K562 (cell line): ENCODE data around the gene RNU6-9. TPM values are rescaled to one million over a fixed set of nuclear protein-coding genes. Genes with fewer than 3 reads are reported as not detected.
A peak's percentile ranks its signal among the peaks of the same experiment; 100 is the strongest.

Experiments
- ATAC-seq: fragments of 200-7000 bp; cut with Tn5 transposase; 3 replicates; pipeline ENCODE4 v1.9.1; 2020; ENCODE audit warnings: moderate library complexity
- BruUV-seq: library from RNA; stranded (reverse); fragments of 400-500 nt; replicated peaks from 2 replicates; lab custom pipeline; 2021; lab: Mats Ljungman, UMichigan
- CTCF ChIA-PET: fragments of 300-600 bp; formaldehyde crosslinking; extraction: SDS; loops from one replicate; lab custom pipeline; 2021; ENCODE audit warnings: low intra/inter-chr PET ratio; lab: Yijun Ruan, JAX
- POLR2A ChIA-PET: fragments of 300-600, 350-650 bp; sonication (Branson Sonifier 250); formaldehyde crosslinking; extraction: SDS; loops from one replicate; lab custom pipeline; 2021; ENCODE audit warnings: antibody characterized with exemption, inconsistent platforms; lab: Yijun Ruan, JAX
- DNase-seq, 4 experiments: peaks; one replicate each; pipeline versions ENCODE4 v3.0.0 to v3.0.0-alpha.2; 2011 to 2018; ENCODE audit warnings: low spot score in 3 of 4, mixed read lengths in 3 of 4; ENCODE audit errors: extremely low read depth in 1 of 4
- FAIRE-seq: peaks from 2 replicates; lab custom pipeline; 2011; peaks lifted over from hg19 to GRCh38; lab: Jason Lieb, UNC
- H2AFZ ChIP-seq: 2 replicates; pipeline ENCODE4 v1.6.0; 2011; ENCODE audit warnings: low read depth, low read length, control low read depth, inconsistent platforms
- H3K27ac ChIP-seq: fragments of 200-600 bp; 3 replicates; pipeline ENCODE4 v1.8.0; 2011; ENCODE audit warnings: low read depth, mild to moderate bottlenecking, control low read depth, inconsistent platforms, low read length, moderate library complexity, mixed read lengths; ENCODE audit errors: extremely low read depth
- H3K27me3 ChIP-seq, 2 experiments: fragments of 300-600 bp in 1 of 2; 2 replicates in 1 of 2; 3 replicates in 1 of 2; pipeline versions ENCODE4 v1.6.0 to v1.8.0; 2011; ENCODE audit warnings: inconsistent platforms in 2 of 2, low read length in 2 of 2, mild to moderate bottlenecking in 1 of 2, mixed read lengths in 1 of 2, moderate library complexity in 1 of 2; ENCODE audit not compliant: control insufficient read depth in 2 of 2, insufficient read depth in 2 of 2
- H3K36me3 ChIP-seq: fragments of 300-600 bp; 3 replicates; pipeline ENCODE4 v1.8.0; 2011; ENCODE audit warnings: mild to moderate bottlenecking, low read length, inconsistent platforms; ENCODE audit not compliant: control insufficient read depth, insufficient read depth
- H3K4me1 ChIP-seq, 2 experiments: fragments of 200-600 bp in 1 of 2; replicated peaks in 1 of 2; 2 replicates in 1 of 2; 3 replicates in 1 of 2; pipeline versions ENCODE4 v1.5.1 to v1.8.0; 2011; ENCODE audit warnings: inconsistent platforms in 2 of 2, low read length in 2 of 2, mild to moderate bottlenecking in 1 of 2, mixed read lengths in 1 of 2, moderate library complexity in 1 of 2; ENCODE audit not compliant: control insufficient read depth in 2 of 2, insufficient read depth in 2 of 2
- H3K4me2 ChIP-seq: 2 replicates; pipeline ENCODE4 v1.6.1; 2011; ENCODE audit warnings: low read length, control low read depth, inconsistent platforms, mixed read lengths; ENCODE audit not compliant: insufficient read depth
- H3K4me3 ChIP-seq: fragments of 200-600 bp; sonication (generic), shearing (Covaris generic); 2 replicates; pipeline ENCODE4 v1.5.1; 2016; ENCODE audit warnings: control low read depth, inconsistent platforms
- H3K79me2 ChIP-seq: fragments of 200-600 bp; 3 replicates; pipeline ENCODE4 v1.8.0; 2011; ENCODE audit warnings: low read length, inconsistent platforms; ENCODE audit not compliant: control insufficient read depth, insufficient read depth
- H3K9ac ChIP-seq, 2 experiments: 2 replicates each; pipeline versions ENCODE4 v1.6.0 to v1.6.1; 2011; ENCODE audit warnings: low read depth in 2 of 2, low read length in 2 of 2, control low read depth in 1 of 2, inconsistent platforms in 1 of 2, mild to moderate bottlenecking in 1 of 2, mixed read lengths in 1 of 2; ENCODE audit not compliant: insufficient read depth in 1 of 2
- H3K9me1 ChIP-seq: one replicate; pipeline ENCODE4 v1.6.0; 2011; ENCODE audit warnings: inconsistent platforms, mild to moderate bottlenecking, low read length, moderate library complexity; ENCODE audit not compliant: control insufficient read depth, insufficient read depth
- H3K9me3 ChIP-seq: replicated peaks from 2 replicates; pipeline ENCODE4 v1.5.1; 2011; ENCODE audit warnings: low read depth, low read length, inconsistent platforms; ENCODE audit not compliant: control insufficient read depth, insufficient read depth
- H4K20me1 ChIP-seq: replicated peaks from 2 replicates; pipeline ENCODE4 v1.6.1; 2011; ENCODE audit warnings: low read length, inconsistent platforms, mixed read lengths; ENCODE audit not compliant: control insufficient read depth, insufficient read depth
- CBX8 ChIP-seq: fragments of 200-600 bp; sonication (generic); IDR thresholded peaks from 2 replicates; pipeline ENCODE4 v1.6.1; 2012; ENCODE audit warnings: borderline replicate concordance, mixed run types, low read depth, mild to moderate bottlenecking, moderate library complexity, mixed read lengths, low read length, control low read depth, inconsistent platforms; ENCODE audit not compliant: poor library complexity, severe bottlenecking; ENCODE audit errors: extremely low read depth
- HMGN3 ChIP-seq: IDR thresholded peaks from 2 replicates; pipeline ENCODE4 v1.6.1; 2011; ENCODE audit warnings: borderline replicate concordance, low read depth, mild to moderate bottlenecking, mixed read lengths, low read length; ENCODE audit not compliant: insufficient read length; ENCODE audit errors: extremely low read depth
- KAT2B ChIP-seq: IDR thresholded peaks from one replicate; pipeline ENCODE4 v1.6.1; 2012; ENCODE audit warnings: low read depth, mild to moderate bottlenecking, control low read depth, inconsistent platforms, low read length, moderate library complexity
- ZNF584 ChIP-seq: fragments of 200-800 bp; sonication (Bioruptor generic); IDR thresholded peaks from 2 replicates; pipeline ENCODE4 v1.6.1; 2016; ENCODE audit warnings: low read depth, mild to moderate bottlenecking, missing genetic modification characterization, missing compliant biosample characterization
- WGBS: fragments of 100-300 bp; shearing (Covaris generic); methylation state at CpG from one replicate; pipeline ENCODE4 v1.1.6; 2016; ENCODE audit warnings: low coverage, mixed read lengths; ENCODE audit not compliant: insufficient coverage; ENCODE audit errors: missing lambda C conversion rate; 5-methylcytosine and 5-hydroxymethylcytosine counted together
- in situ Hi-C: fragments of 300-500 bp; cut with MboI; formaldehyde crosslinking; loops from 4 replicates; pipeline ENCODE4 v1.15.0; 2018; ENCODE audit warnings: inconsistent platforms, mixed read lengths
- intact Hi-C: fragments of 100-400 bp; cut with micrococcal nuclease; formaldehyde crosslinking; loops from 2 replicates; pipeline ENCODE4 v1.14.2; 2022
- polyA plus RNA-seq, 8 experiments: library from polyadenylated mRNA; depleted of rRNA in 4 of 8; stranded (reverse) in 5 of 8; unstranded in 3 of 8; fragments of >200 nt; fragmentation: Nextera tagmentation in 2 of 8; fragmentation: Illumina TruSeq in 1 of 8; extraction: Ambion mirVana in 2 of 8; extraction: Trizol in 1 of 8; gene quantifications; 2 replicates each; pipeline versions ENCODE4 v1.2.1 to v1.2.3, GENCODE V29; 2011 to 2014; ENCODE audit warnings: inconsistent platforms in 1 of 8, missing spikeins in 1 of 8
- total RNA-seq, 7 experiments: library from RNA; depleted of rRNA in 6 of 7; stranded (reverse); fragments of >200 nt in 6 of 7; fragmentation: Illumina TruSeq in 2 of 7; extraction: Trizol in 2 of 7; gene quantifications; 2 replicates each; pipeline versions ENCODE4 v1.2.1 to v1.2.3, GENCODE V29; 2011 to 2021; ENCODE audit warnings: low replicate concordance in 1 of 7
- TF ChIP-seq, protein P1 (sequence below), 2 experiments: fragments of 450-650 bp in 1 of 2; sonication (generic) in 1 of 2; formaldehyde crosslinking; conservative IDR thresholded peaks; 2 replicates each; pipeline versions ENCODE4 v1.4.0 to v1.8.1; 2020 to 2022; ENCODE audit warnings: mild to moderate bottlenecking in 1 of 2, missing genetic modification reagents in 1 of 2

RNU6-9 gene
- total and polyA plus RNA-seq, 9 of the 15 experiments (the other 6 are each of a cell fraction or from before 2014, with no cell fraction given) = not detected

DNA sequence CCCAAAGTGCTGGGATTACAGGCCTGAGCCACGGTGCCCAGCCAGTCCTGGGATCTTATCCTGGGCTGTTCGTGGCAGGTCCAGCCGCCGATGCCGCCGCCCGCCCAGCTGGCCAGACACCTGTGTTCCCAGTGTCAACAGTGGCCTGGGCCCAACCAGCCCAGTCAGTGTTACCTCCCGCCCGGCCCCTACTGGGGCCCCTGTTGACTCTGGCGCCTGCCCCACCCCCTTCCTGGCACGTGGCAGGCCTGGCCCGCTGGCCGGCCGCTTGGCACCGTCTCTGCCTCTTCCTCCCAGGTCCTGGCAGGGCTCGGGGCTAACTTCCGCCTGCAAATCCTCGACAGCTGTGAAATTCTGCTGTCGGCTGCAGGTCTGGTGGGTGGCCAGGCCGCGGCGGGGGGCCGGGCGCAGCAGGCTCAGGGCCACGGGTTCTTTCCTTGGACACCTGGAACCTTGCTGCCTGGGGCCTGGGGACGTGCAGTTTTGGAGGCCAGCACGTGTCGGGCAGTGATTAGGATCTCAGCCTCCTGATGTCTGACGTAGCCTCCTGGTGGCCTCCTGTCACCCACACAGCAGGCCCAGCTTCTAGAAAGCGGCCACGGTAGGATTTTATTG, 41.7 kb downstream of the RNU6-9 start:
- Histone ChIP-seq H3K4me2 (no peak overlapping the region), H2AFZ (no peak overlapping the region), H3K27me3 (no peaks in the 10 kb centered on the region), H3K4me1 (peaks cover 0 to 50% of the 10 kb centered on the region in 2 experiments; a peak in 3 of 5 replicates), H3K9me1 (peaks cover 4% of the 10 kb centered on the region), H3K27ac (no peak overlapping the region), H3K79me2 (peaks cover 78% of the 10 kb centered on the region), H3K9ac (no peak overlapping the region), H4K20me1 (0 out of 2 replicates have a peak, but pooled peaks cover 3% of the 10 kb centered on the region), H3K9me3 (no peaks in the 10 kb centered on the region), H3K36me3 (peaks cover 82% of the 10 kb centered on the region; the same call in 2 of the 3 replicates), H3K4me3 (no peak overlapping the region)
- in situ Hi-C loops = no loop called here
- ChIA-PET POLR2A (interaction anchor here (1.0 to 1.2 kb wide), 2 partner anchors 9 to 12 kb away, joined by 4 to 5 read pairs; no protein-coding TSS in a partner anchor), CTCF (no interaction called here)
- ATAC-seq (no peak), FAIRE-seq (no peak), DNase-seq (no peak)
- TF ChIP-seq CBX8 (no peak), ZNF584 (CRISPR knock-in tag) (no peak), KAT2B (no peak), HMGN3 (peak; percentile 34)
- TF ChIP-seq, protein P1, sequence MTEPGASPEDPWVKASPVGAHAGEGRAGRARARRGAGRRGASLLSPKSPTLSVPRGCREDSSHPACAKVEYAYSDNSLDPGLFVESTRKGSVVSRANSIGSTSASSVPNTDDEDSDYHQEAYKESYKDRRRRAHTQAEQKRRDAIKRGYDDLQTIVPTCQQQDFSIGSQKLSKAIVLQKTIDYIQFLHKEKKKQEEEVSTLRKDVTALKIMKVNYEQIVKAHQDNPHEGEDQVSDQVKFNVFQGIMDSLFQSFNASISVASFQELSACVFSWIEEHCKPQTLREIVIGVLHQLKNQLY (CRISPR knock-in tag; conservative IDR thresholded peaks at IDR 0.05) = no peak
- BruUV-seq = no TSS peak
- WGBS = 88% methylated on average over 21 of the region's 31 CpGs
- intact Hi-C loops = no loop called here
